PC-9 (cell line): ENCODE results near the gene SPRYD3.

Source experiments
- CTCF ChIP-seq: fragments of 200-600 bp; sonication (generic); conservative IDR thresholded peaks from 2 replicates; pipeline ENCODE4 v1.6.1; 2017; ENCODE audit warnings: mixed run types, antibody characterized with exemption, mild to moderate bottlenecking, moderate library complexity
- EZH2 ChIP-seq: fragments of 200-600 bp; sonication (generic); IDR thresholded peaks from 2 replicates; pipeline ENCODE4 v1.8.0; 2017; ENCODE audit warnings: antibody characterized with exemption, low read depth

GRCh38 chr12:53058674-53059433 is 20.3 kb downstream of the SPRYD3 start:
- TF ChIP-seq CTCF (no peak), EZH2 (no peak)
